AG09309 (cell line): ENCODE data around the gene TM9SF1.

Experiments
- DNase-seq: peaks from one replicate; pipeline ENCODE4 v3.0.0-alpha.2; 2010; ENCODE audit warnings: low read depth
- H3K4me3 ChIP-seq: 2 replicates; pipeline ENCODE4 v1.5.1; 2011; ENCODE audit warnings: mild to moderate bottlenecking, low read depth, low read length, moderate library complexity; ENCODE audit not compliant: control insufficient read depth
- TF ChIP-seq, protein P1 (sequence below): IDR thresholded peaks from 2 replicates; pipeline ENCODE4 v1.5.1; 2011; ENCODE audit warnings: mild to moderate bottlenecking, low read depth, low read length, inconsistent platforms; ENCODE audit not compliant: insufficient read depth, control insufficient read depth; ENCODE audit errors: missing control alignments

Gene TM9SF1

GRCh38 chr14:24238123-24238522, 42.9 kb upstream of the TM9SF1 start:
- TF ChIP-seq, protein P1, sequence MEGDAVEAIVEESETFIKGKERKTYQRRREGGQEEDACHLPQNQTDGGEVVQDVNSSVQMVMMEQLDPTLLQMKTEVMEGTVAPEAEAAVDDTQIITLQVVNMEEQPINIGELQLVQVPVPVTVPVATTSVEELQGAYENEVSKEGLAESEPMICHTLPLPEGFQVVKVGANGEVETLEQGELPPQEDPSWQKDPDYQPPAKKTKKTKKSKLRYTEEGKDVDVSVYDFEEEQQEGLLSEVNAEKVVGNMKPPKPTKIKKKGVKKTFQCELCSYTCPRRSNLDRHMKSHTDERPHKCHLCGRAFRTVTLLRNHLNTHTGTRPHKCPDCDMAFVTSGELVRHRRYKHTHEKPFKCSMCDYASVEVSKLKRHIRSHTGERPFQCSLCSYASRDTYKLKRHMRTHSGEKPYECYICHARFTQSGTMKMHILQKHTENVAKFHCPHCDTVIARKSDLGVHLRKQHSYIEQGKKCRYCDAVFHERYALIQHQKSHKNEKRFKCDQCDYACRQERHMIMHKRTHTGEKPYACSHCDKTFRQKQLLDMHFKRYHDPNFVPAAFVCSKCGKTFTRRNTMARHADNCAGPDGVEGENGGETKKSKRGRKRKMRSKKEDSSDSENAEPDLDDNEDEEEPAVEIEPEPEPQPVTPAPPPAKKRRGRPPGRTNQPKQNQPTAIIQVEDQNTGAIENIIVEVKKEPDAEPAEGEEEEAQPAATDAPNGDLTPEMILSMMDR, result no peak
- H3K4me3 ChIP-seq, result no peak overlapping the region
- DNase-seq, result no peak

DNA sequence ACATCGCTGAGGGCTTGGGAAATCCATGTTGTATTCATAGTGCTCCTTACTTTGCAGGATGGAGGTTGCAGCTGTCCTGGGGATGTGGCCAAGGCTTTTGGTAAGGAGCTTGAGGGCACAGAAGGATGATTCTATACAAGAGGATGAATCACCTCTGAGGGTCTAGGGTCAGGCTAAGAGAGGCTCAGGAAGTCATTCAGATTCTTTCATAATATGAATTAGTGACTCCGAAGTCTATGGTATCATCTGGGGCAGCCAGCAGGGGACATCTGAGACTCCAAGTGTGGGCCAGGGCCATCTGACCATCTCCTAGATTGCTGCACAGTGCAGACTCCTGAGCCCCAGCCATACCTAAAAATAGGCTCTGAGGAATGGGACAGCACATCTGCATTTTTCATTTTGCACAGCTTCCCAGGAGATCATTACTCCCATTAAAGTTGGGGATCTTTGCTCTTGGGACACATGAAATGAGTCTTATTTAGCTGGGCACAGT, 42.3 kb upstream of the TM9SF1 start:
- H3K4me3 ChIP-seq, result no peak overlapping the region
- no peak for DNase-seq
- TF ChIP-seq, protein P1, result no peak

DNA sequence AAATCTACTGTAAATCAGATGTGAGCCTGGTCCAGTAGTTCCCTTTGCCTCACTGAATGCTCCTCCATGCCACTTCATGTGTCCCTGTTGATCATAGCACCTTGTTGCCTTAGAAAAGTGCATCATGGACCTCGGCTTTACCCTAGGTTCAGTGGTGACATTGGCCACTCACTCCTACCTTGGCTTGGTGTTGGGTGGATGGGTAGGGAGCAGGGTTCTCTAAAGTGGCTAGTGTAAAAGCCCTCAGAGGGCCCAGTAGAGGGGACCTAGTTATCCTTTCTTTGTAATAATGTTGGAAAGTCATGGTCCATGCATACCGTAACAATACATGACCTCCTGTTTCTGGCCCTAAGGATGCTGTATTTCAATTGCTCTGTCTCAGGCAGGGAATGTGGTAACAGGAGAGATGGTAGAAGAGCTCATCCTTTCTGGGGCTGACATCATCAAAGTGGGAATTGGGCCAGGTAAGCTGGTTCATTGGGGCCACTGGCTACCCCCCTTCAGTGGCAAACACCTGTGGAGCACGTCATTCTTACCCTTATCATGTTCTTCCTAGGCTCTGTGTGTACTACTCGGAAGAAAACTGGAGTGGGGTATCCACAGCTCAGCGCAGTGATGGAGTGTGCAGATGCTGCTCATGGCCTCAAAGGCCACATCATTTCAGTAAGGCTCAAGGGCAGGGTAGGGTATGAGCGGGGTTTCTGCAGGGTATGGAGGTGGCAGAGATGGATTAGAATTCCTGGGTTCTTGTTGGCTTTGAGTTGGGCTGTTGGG, 41.6 kb upstream of the TM9SF1 start:
- no peak overlapping the region for H3K4me3 ChIP-seq
- DNase-seq, result no peak
- TF ChIP-seq, protein P1, result no peak

DNA sequence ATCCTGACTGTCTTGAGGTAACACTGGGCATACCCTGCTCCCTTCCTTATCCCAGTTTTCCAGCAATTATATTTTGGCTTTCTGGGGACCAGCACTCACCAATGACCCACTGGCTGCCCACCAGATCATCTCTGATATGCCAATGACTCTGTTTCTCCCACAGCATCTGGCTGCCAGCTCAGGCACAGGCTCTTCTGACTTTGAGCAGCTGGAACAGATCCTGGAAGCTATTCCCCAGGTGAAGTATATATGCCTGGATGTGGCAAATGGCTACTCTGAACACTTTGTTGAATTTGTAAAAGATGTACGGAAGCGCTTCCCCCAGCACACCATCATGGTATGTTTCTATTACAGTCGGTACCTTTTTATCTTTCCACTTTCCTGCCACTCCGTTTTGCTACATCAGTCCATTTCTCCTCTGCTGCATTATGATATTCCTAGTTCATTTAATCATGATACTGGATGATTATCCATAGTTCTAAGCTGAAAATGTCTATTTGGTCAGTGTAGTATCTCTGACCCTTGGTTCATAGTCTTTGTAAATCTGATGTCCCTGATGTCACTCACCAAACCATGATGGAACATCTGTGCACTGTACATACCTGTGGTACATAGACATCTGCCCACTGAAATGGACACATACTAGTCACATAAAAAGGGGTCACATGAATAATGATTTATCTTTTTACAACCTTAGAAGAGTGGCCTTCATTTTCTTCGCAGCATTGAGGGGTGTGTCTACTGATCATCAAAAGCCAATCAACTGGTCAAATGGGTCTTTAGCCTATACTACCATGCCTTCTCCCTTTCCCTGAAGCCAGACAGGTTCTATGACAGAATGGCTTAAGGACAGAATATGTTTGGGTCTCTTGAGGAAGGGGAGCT, 40.8 kb upstream of the TM9SF1 start:
- no peak for DNase-seq
- TF ChIP-seq, protein P1, result no peak
- no peak overlapping the region for H3K4me3 ChIP-seq

DNA sequence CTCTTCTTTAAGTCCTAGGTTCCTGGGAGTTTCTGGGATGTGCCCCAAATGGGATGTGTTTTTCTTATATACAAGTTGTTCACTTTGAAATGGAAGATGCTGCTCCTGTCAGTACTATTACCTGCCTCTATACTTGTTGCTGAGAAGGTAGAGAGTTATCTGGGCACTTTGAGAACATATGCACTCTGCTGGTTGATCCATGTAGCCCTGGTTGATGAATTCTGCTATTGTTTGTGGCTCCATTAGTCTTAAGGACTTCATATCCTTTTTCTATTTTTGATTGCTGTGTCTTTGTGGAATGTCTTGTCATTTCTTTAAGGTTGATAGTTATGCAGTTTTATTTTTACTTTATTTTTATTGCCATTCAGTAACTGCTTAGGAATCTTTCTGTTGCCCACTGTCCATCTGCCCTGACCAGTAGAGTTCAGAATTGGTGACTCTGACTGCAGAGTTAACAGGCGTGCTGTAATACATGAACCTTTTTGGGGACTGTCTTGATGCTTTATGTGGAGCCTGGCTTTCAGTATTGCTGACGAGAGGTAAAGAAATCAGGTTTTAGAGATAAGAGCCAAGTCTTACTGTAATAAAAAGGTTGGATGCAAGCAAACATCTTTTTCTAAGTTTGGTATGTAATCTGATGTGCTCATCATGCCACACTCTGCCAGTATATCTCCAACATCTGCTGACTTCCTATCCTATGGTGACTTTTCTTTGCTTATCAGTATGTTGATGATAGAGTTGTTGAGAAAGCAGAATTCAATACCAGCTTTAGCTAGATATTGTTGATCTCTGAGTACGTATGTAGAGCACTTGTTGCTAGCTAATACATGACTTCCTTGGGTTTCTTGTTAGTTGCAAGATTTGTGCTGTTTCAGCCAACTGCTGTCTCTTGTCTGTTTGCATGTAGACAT, 39.1 kb upstream of the TM9SF1 start:
- H3K4me3 ChIP-seq, result no peak overlapping the region
- TF ChIP-seq, protein P1, result no peak
- DNase-seq, result no peak

DNA sequence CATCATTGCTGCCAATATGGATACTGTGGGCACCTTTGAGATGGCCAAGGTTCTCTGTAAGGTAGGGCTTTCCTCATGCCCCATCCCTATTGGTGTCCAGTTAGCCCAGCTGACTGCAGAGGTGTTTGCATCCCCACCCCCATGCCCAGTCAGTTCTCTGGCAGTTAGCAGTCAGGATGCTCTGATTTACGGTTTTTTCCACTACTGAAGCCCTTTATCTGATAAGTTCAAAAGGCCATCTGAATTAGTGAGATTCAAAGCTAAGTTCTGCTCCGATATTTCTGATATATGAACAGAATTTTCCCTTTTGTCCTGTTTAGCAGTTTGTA, 38.3 kb upstream of the TM9SF1 start:
- DNase-seq, result no peak
- peak overlapping the region; percentile 66 for H3K4me3 ChIP-seq
- TF ChIP-seq, protein P1, result no peak
